Measurements from ENCODE around the gene ZNG1C. TPM values are rescaled to one million over a fixed set of nuclear protein-coding genes. Genes with fewer than 3 reads are reported as not detected.
"Not testable (repeated sequence)": the region's sequence is repeated elsewhere in the genome, so short reads cannot be mapped to it uniquely, and the experiment has no call there.

ZNG1C gene
- total RNA-seq, 2 experiments from 2014 or later: 62.7 to 74.4 TPM

DNA sequence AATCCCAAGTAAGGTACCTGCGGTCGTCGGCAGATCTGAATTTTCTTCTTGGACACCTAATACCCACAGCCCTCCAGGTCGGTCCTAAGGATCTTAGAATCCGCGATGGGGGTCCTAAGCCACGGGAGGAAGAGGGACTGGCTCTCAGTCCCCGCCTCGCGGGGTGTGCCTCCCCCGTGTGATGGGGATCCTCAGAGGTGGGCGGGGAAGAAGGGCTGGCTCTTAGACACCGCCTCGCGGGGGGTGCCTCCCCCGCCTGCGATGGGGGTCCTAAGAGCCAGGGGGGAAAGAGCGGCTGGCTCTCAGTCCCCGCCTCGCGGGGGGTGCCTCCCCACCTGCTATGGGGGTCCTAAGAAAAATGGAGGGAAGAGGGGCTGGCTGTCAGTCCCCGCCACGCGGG lies 82.0 kb downstream of the ZNG1C start:
- H2AFZ ChIP-seq (ENCODE audit: low read length); H3K4me2 ChIP-seq (ENCODE audit: low read length); H3K79me2 ChIP-seq (ENCODE audit: insufficient read depth, low read depth, low read length); H3K36me3 ChIP-seq (ENCODE audit: insufficient read depth, low read length); DNase-seq (ENCODE audit: low spot score); H3K4me1 ChIP-seq (ENCODE audit: insufficient read depth, low read length, poor library complexity, severe bottlenecking); H3K27ac ChIP-seq (ENCODE audit: low read depth, low read length, poor library complexity, severe bottlenecking); H4K20me1 ChIP-seq (ENCODE audit: insufficient read depth, low read length); H3K9me3 ChIP-seq (ENCODE audit: low read length); H3K4me3 ChIP-seq (ENCODE audit: low read depth, low read length, poor library complexity, severe bottlenecking); POLR2A ChIA-PET; H3K9me2 ChIP-seq (ENCODE audit: insufficient read depth, low read length); CTCF ChIA-PET (ENCODE audit: unreplicated experiment); BruUV-seq (replicated peaks); intact Hi-C loops (cut with micrococcal nuclease; ENCODE audit: unreplicated experiment): not testable (repeated sequence)

DNA sequence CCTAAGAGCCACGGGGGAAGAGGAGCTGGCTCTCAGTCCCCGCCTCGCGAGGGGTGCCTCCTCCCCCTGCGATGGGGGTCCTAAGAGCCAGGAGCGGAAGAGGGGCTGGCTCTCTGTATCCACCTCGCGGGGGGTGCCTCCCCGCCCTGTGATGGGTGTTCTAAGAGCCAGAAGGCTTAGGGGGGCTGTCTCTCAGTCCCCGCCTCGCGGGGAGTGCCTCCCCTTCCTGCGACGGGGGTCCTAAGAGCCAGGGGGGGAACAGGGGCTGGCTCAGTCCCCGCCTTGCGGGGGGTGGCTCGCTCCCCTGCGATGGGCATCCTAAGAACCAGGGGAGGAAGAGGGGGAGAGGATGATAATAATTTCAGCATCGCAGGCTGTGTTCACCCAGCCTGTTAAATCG lies 82.7 kb downstream of the ZNG1C start:
- H3K4me1 ChIP-seq (ENCODE audit: insufficient read depth, low read length, poor library complexity, severe bottlenecking); POLR2A ChIA-PET; H3K4me3 ChIP-seq (ENCODE audit: low read depth, low read length, poor library complexity, severe bottlenecking); H4K20me1 ChIP-seq (ENCODE audit: insufficient read depth, low read length); H3K9me2 ChIP-seq (ENCODE audit: insufficient read depth, low read length); H3K79me2 ChIP-seq (ENCODE audit: insufficient read depth, low read depth, low read length); intact Hi-C loops (cut with micrococcal nuclease; ENCODE audit: unreplicated experiment); BruUV-seq (replicated peaks); H3K4me2 ChIP-seq (ENCODE audit: low read length); H3K9me3 ChIP-seq (ENCODE audit: low read length); H3K27ac ChIP-seq (ENCODE audit: low read depth, low read length, poor library complexity, severe bottlenecking); CTCF ChIA-PET (ENCODE audit: unreplicated experiment); H2AFZ ChIP-seq (ENCODE audit: low read length); H3K36me3 ChIP-seq (ENCODE audit: insufficient read depth, low read length); DNase-seq (ENCODE audit: low spot score): not testable (repeated sequence)

DNA sequence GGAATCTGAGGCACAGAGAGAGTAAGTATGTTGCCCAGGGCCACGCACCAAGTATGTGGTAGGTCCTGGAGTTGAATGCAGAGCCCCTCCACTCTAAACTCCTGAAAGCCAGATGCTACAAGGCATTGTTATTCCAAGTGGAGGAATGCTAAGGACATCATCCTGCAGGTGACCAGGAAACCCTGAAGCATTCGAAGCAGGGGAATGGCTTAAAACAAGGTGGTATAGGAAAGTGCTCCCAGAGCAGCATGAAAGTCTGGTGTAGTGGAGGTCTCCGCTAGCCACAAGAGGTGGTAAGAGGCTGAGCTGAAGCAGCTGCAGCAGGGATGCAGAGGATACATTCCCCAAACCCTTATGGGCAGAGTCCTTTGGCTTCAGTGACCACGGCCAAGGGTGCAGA lies 87.3 kb downstream of the ZNG1C start:
- H3K9me3 ChIP-seq (ENCODE audit: low read length); H2AFZ ChIP-seq (ENCODE audit: low read length); H3K27ac ChIP-seq (ENCODE audit: low read depth, low read length, poor library complexity, severe bottlenecking); H3K79me2 ChIP-seq (ENCODE audit: insufficient read depth, low read depth, low read length); DNase-seq (ENCODE audit: low spot score); H4K20me1 ChIP-seq (ENCODE audit: insufficient read depth, low read length); H3K4me3 ChIP-seq (ENCODE audit: low read depth, low read length, poor library complexity, severe bottlenecking); intact Hi-C loops (cut with micrococcal nuclease; ENCODE audit: unreplicated experiment); CTCF ChIA-PET (ENCODE audit: unreplicated experiment); H3K9me2 ChIP-seq (ENCODE audit: insufficient read depth, low read length); H3K4me2 ChIP-seq (ENCODE audit: low read length); POLR2A ChIA-PET; H3K4me1 ChIP-seq (ENCODE audit: insufficient read depth, low read length, poor library complexity, severe bottlenecking); BruUV-seq (replicated peaks); H3K36me3 ChIP-seq (ENCODE audit: insufficient read depth, low read length): not testable (repeated sequence)

DNA sequence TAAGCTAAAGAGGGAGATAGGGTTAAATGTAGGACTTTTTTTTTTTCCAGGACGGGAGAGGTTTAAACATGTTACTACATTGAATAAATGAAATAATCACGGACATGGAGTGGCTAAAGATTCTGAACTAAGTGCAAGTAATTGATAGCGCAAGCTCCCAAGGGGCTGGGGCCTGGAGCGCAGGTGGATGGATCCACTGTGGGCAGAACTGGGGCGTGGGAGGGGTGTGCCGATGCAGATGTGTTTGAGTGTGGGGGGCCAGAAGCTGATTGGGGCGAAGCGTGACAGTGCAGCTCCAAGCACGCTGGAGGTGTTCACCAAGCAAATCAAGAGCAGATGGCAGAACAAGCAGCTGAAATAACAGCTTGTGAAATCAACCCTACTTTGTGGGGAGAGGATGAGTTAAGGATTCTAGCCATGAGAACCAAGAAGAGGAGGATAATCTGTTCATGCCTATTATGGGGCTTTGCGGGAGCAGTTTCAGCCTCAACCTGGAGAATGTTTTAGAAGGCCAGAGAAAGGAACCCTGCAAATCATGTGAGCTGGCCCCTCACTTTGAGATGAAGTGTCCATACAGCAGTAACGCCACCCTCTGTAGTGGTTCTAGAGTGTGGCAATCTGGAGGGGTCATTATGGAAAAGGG lies 88.9 kb downstream of the ZNG1C start:
- intact Hi-C loops (cut with micrococcal nuclease; ENCODE audit: unreplicated experiment); H3K9me3 ChIP-seq (ENCODE audit: low read length); POLR2A ChIA-PET; H3K9me2 ChIP-seq (ENCODE audit: insufficient read depth, low read length); H2AFZ ChIP-seq (ENCODE audit: low read length); H3K4me3 ChIP-seq (ENCODE audit: low read depth, low read length, poor library complexity, severe bottlenecking); BruUV-seq (replicated peaks); H3K4me1 ChIP-seq (ENCODE audit: insufficient read depth, low read length, poor library complexity, severe bottlenecking); H3K36me3 ChIP-seq (ENCODE audit: insufficient read depth, low read length); DNase-seq (ENCODE audit: low spot score); H3K4me2 ChIP-seq (ENCODE audit: low read length); CTCF ChIA-PET (ENCODE audit: unreplicated experiment); H3K27ac ChIP-seq (ENCODE audit: low read depth, low read length, poor library complexity, severe bottlenecking); H4K20me1 ChIP-seq (ENCODE audit: insufficient read depth, low read length); H3K79me2 ChIP-seq (ENCODE audit: insufficient read depth, low read depth, low read length): not testable (repeated sequence)

DNA sequence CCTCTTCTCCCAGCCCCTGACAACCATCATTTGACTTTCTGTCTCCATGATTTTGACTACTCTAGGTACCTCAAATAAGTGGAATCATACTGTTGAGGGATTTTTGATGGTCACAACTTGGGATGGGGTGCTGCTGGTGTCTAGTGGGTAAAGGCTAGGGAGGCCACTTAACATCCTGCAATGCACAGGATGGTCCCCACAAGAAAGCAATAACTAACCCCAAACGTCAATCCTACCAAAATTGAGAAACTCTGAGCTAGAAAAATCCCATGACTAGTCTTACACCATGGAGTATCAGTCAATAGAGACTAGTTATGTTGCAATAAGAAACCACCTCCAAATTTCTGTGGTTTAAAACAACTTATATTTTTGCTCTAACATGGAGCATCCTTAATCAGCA lies 90.3 kb downstream of the ZNG1C start:
- H3K9me3 ChIP-seq (ENCODE audit: low read length); intact Hi-C loops (cut with micrococcal nuclease; ENCODE audit: unreplicated experiment); CTCF ChIA-PET (ENCODE audit: unreplicated experiment); BruUV-seq (replicated peaks); H3K36me3 ChIP-seq (ENCODE audit: insufficient read depth, low read length); H3K27ac ChIP-seq (ENCODE audit: low read depth, low read length, poor library complexity, severe bottlenecking); POLR2A ChIA-PET; H3K4me2 ChIP-seq (ENCODE audit: low read length); H3K4me3 ChIP-seq (ENCODE audit: low read depth, low read length, poor library complexity, severe bottlenecking); H4K20me1 ChIP-seq (ENCODE audit: insufficient read depth, low read length); H3K4me1 ChIP-seq (ENCODE audit: insufficient read depth, low read length, poor library complexity, severe bottlenecking); H3K79me2 ChIP-seq (ENCODE audit: insufficient read depth, low read depth, low read length); H3K9me2 ChIP-seq (ENCODE audit: insufficient read depth, low read length); DNase-seq (ENCODE audit: low spot score); H2AFZ ChIP-seq (ENCODE audit: low read length): not testable (repeated sequence)

DNA sequence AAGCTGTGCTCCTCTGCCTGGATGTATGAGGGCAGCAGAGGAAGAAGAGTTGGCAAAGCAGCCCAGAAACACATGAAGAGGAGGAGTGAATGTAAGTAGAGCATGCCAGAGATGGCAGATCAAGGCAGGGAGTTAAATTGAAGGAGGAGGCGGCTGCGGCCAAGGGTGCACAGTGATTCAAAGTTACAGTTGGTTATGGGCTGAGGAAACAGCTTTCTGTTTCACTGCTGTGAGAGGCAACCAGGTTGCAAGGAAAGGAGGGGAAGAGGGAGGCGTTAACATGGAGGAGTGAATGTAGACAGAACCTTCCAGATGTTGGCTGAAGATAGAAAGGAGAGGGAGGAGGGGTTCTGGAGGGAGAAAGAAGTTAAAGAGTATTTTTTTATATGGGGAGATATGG lies 94.2 kb downstream of the ZNG1C start:
- CTCF ChIA-PET (ENCODE audit: unreplicated experiment); H4K20me1 ChIP-seq (ENCODE audit: insufficient read depth, low read length); H3K9me2 ChIP-seq (ENCODE audit: insufficient read depth, low read length); H2AFZ ChIP-seq (ENCODE audit: low read length); H3K4me2 ChIP-seq (ENCODE audit: low read length); BruUV-seq (replicated peaks); H3K27ac ChIP-seq (ENCODE audit: low read depth, low read length, poor library complexity, severe bottlenecking); H3K4me3 ChIP-seq (ENCODE audit: low read depth, low read length, poor library complexity, severe bottlenecking); intact Hi-C loops (cut with micrococcal nuclease; ENCODE audit: unreplicated experiment); H3K79me2 ChIP-seq (ENCODE audit: insufficient read depth, low read depth, low read length); POLR2A ChIA-PET; H3K36me3 ChIP-seq (ENCODE audit: insufficient read depth, low read length); H3K4me1 ChIP-seq (ENCODE audit: insufficient read depth, low read length, poor library complexity, severe bottlenecking); DNase-seq (ENCODE audit: low spot score); H3K9me3 ChIP-seq (ENCODE audit: low read length): not testable (repeated sequence)
